ENCODE results near the gene MEF2C.

The MEF2C gene

DNA sequence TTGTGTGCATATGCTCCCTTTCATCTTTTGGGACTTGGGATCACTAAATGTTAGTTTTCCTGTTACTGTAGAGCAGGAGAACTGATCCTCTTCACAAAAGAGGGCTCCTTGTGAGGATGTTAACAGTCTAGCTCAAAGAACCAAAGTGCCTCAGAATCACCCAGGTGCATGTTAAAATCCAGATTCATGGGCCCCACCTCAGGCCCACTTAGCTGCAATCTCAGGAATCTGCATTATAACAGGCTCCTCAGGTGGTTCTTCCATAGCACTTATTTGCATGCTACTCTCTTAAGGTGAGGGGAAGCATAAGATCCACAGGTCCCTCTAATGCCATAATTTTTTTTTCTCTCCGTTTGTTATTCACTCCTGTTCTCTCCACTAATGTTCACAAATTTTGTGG, 14.8 kb upstream of the MEF2C start:
- H3K9me3 ChIP-seq (ENCODE audit: control insufficient read depth, insufficient read depth, low read length): no peaks in the 10 kb centered on the region
- H3K9ac ChIP-seq (ENCODE audit: low read depth, low read length): no peak overlapping the region; the same call in 1 of the 2 replicates
- H3K4me1 ChIP-seq (ENCODE audit: insufficient read depth, low read length): peaks cover 14% of the 10 kb centered on the region; the same call in 1 of the 2 replicates
- no peaks in the 10 kb centered on the region for H3K36me3 ChIP-seq (ENCODE audit: insufficient read depth, low read length)

DNA sequence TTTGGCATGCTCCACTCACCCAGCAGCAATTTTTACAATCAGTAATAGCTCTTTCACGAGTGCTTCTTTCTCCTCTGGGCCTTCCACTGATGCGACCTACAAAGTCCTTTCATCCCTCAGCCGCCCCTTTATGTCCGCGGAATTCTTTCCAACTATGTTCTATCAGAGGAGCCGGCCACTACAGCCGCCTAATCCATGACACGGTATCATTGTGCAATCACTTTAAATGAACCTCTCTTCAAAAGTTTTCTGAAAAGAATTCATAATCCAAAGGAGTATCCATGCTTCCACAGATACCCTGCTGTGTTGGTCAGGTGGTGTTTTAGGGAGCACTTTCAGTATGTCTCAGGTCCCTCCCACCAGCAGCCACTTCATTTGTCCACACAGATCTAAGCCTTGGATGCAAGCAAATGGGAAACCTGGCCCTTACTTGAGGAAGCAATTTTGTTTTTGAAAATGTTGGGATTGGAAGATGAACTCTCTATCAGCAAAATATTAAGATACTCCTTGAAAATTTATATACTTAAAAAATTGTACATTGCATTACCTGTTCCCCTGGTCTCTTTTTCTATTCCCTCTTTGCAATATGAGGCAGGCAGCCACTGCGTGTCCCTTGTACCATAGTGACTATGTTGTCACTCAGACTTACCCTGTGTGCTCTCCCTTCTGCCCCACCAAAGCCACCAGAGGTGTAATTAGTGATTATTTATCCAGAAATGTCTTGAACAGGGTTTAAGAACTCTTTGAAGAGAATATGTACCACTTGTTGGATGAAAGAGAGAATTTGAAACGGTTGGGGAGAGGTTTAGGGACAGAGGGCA, 12.9 kb upstream of the MEF2C start:
- Histone ChIP-seq H3K36me3 (ENCODE audit: insufficient read depth, low read length) (no peaks in the 10 kb centered on the region), H3K9ac (ENCODE audit: low read depth, low read length) (no peak overlapping the region), H3K9me3 (ENCODE audit: control insufficient read depth, insufficient read depth, low read length) (no peaks in the 10 kb centered on the region), H3K4me1 (ENCODE audit: insufficient read depth, low read length) (peaks cover 14% of the 10 kb centered on the region; the same call in 1 of the 2 replicates)

DNA sequence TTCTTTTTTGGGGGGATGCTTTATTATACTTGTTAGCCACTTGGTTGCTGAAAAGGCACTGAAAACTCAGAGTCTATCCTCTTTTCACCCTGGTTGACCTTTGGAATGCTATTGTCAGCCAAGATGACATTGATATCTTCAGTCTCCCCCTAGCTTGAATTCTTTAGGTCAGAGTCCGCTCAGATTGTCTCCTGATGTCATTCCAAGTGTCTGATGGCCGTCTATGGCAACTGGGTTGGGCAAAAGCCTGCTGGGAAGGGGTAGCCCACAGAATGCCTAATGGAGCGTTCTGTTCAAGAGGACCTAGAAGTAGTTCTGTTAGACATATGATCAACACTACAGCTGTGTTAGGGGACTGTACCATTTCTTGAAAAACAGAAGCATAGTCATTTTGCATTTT, 9.7 kb upstream of the MEF2C start:
- Histone ChIP-seq H3K36me3 (ENCODE audit: insufficient read depth, low read length) (no peaks in the 10 kb centered on the region), H3K9ac (ENCODE audit: low read depth, low read length) (no peak overlapping the region), H3K4me1 (ENCODE audit: insufficient read depth, low read length) (peaks cover 10% of the 10 kb centered on the region; the same call in 1 of the 2 replicates), H3K9me3 (ENCODE audit: control insufficient read depth, insufficient read depth, low read length) (no peaks in the 10 kb centered on the region)

DNA sequence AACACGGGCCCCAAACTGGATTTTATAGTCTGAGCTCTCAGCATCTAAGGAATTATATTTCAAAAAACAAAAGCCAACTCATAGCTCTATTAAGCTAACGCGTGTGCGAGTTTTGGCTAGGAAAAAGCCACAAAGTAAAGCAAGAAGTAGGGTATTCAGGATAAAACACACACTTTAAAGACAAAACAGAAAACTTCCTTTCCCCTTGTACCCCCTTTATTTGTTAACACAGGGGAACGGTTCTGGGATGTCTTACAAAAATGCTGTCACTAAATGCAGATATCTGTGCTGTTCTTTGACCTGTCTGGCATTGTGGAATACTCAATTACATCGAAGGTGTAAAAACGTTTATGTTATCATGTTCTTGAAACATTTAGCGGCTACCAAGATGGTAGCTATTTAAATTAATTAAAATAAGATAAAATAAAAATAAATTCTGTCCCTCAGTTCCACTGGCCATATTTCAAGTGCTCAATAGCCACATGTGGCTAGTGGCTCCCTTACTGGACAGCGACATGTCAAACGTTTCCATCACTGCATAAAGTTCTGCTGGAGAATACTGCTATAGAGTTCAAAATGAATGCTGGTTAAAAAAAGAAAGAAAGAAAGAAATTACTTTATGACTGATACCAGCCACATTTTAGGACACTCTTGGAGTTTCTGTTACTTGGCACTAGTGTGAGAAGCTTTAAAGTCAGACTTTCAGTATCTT, 7.2 kb upstream of the MEF2C start:
- no peaks in the 10 kb centered on the region for H3K4me1 ChIP-seq (ENCODE audit: insufficient read depth, low read length)
- H3K36me3 ChIP-seq (ENCODE audit: insufficient read depth, low read length): no peaks in the 10 kb centered on the region
- H3K9ac ChIP-seq (ENCODE audit: low read depth, low read length): peak overlapping the region; percentile 94
- no peaks in the 10 kb centered on the region for H3K9me3 ChIP-seq (ENCODE audit: control insufficient read depth, insufficient read depth, low read length)

DNA sequence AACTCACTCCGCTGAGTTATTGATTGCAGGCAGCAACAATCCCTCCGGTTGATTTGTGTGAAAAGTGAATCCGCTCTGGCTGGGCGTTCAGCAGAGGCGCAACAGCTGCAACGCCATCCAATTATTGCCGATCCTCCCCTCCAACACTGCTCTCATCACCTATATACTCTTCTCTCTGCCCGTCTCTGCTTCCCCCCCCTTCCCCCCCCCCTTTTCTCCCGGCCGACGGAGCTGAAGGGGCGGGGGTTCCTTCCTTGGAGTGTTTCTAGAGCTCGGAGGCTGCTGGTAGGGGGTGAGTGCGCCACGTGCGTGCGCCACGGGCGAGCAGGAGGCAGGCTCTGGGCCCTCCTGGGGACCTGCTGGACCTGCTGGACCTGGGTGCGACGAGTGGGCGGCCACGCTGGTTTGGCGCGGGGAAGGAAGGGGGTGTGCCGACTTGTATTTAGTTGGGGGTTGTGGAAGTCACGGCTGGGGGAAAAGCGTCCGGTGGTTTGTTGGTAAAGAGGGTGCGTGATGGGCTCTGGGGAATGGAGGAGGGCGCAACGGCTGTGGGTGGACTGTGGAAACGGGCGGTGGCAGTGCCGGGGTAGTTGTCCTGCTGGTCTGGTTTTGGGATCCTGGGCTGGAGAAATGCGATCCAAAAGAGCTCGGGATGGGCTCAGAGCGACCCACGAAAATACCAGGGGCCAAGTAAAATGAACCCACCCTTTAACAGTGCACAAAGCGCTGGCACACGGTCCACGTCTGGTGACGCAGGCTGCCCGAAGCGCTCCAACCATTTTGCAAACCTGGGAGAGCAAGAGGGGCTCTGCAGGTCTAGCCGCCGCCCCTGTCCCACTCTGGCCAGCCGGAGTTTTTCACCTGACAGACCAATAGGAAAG, 6.4 kb upstream of the MEF2C start:
- no peaks in the 10 kb centered on the region for H3K4me1 ChIP-seq (ENCODE audit: insufficient read depth, low read length)
- peak overlapping the region; percentile 94 for H3K9ac ChIP-seq (ENCODE audit: low read depth, low read length)
- no peaks in the 10 kb centered on the region for H3K9me3 ChIP-seq (ENCODE audit: control insufficient read depth, insufficient read depth, low read length)

DNA sequence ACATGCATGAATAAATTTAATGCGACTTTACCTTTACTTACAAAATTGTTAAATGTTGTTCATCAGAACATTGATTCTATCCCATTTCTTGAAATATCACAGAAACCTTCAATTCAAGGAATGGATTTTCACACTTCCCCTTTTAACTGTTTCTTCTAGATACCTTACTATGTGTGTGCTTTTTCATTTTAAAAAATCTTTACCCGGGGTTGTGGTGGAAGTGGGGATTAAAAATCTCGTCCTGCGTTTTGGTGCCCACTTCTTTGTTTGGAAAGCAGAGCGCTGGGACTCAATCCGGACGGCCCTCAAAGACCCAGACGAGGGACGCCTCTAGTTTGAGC, 5.8 kb upstream of the MEF2C start:
- Histone ChIP-seq H3K36me3 (ENCODE audit: insufficient read depth, low read length) (no peaks in the 10 kb centered on the region), H3K9me3 (ENCODE audit: control insufficient read depth, insufficient read depth, low read length) (no peaks in the 10 kb centered on the region), H3K4me1 (ENCODE audit: insufficient read depth, low read length) (no peaks in the 10 kb centered on the region), H3K9ac (ENCODE audit: low read depth, low read length) (peak overlapping the region; percentile 94)

More for the DNA sequence above, 6.4 kb upstream of the MEF2C start:
- no peaks in the 10 kb centered on the region for H3K36me3 ChIP-seq (ENCODE audit: insufficient read depth, low read length)

DNA sequence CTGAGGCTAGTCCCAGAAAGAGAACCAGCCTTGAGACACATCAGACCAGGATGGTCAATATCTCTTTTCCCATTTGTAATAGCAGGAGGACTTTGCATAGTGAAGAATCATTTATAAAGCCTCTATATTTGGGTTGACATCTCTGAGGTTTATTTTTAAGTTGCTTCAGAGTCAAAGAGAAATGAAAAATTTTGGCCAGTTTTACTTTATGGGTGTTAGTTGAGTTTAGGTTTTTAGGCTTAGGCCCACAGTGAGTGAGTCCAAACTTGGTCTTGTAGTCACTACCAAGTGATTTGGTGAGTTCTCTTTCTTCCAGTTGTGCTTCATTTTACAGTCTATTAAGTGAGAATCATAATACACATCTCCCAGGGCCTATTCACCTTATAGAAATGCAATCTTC, 5.3 kb upstream of the MEF2C start:
- H3K9ac ChIP-seq (ENCODE audit: low read depth, low read length): no peak overlapping the region
- no peaks in the 10 kb centered on the region for H3K4me1 ChIP-seq (ENCODE audit: insufficient read depth, low read length)
- no peaks in the 10 kb centered on the region for H3K9me3 ChIP-seq (ENCODE audit: control insufficient read depth, insufficient read depth, low read length)
- no peaks in the 10 kb centered on the region for H3K36me3 ChIP-seq (ENCODE audit: insufficient read depth, low read length)

DNA sequence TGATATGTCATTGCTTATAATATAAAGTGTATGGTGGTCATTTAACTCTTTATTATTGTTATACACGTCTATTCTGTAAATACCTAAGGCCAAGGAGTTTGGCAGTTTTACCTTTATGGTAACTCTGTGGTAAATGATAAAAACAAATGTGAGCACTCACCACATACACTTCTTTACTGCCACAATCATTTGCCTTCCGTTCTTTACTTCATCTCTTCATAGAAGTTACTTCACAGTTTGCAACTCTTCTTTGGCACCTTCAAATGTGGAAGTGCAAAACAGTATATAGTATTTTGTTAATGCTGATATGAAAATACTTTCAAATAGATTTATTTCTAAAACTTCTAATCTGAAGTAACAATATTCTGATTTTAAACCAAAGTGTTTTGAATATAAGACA, 4.4 kb upstream of the MEF2C start:
- Histone ChIP-seq H3K9me3 (ENCODE audit: control insufficient read depth, insufficient read depth, low read length) (no peaks in the 10 kb centered on the region), H3K4me1 (ENCODE audit: insufficient read depth, low read length) (no peaks in the 10 kb centered on the region), H3K9ac (ENCODE audit: low read depth, low read length) (no peak overlapping the region), H3K36me3 (ENCODE audit: insufficient read depth, low read length) (no peaks in the 10 kb centered on the region)

DNA sequence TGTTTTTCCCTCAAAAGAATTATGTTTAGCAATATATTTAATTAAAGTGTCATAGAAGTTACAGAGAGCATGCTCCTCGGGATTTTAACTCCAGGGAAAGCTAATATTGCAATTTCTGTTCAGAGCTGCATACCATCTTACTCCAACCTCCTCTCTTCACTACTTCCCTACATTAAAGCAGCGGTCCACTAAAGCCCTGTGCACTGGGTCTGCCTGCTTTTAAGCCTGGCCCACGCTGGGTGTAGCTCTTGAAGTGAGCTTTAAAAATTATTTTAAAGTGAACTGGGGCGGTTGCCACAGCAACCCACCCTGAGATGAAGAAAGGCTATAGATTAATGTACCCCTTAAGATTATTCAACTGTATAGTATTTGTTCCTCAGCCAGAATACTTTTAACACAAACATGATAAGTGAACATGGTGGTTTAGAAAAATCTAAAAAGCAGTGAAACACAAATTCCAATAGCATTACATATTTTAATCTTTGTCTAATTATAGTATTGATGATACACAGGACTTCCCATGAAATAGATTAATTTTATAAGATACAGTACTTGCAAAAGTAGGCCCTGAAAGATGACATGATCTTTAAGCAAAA, 3.9 kb upstream of the MEF2C start:
- Histone ChIP-seq H3K9me3 (ENCODE audit: control insufficient read depth, insufficient read depth, low read length) (no peaks in the 10 kb centered on the region), H3K9ac (ENCODE audit: low read depth, low read length) (no peak overlapping the region), H3K36me3 (ENCODE audit: insufficient read depth, low read length) (no peaks in the 10 kb centered on the region), H3K4me1 (ENCODE audit: insufficient read depth, low read length) (no peaks in the 10 kb centered on the region)

DNA sequence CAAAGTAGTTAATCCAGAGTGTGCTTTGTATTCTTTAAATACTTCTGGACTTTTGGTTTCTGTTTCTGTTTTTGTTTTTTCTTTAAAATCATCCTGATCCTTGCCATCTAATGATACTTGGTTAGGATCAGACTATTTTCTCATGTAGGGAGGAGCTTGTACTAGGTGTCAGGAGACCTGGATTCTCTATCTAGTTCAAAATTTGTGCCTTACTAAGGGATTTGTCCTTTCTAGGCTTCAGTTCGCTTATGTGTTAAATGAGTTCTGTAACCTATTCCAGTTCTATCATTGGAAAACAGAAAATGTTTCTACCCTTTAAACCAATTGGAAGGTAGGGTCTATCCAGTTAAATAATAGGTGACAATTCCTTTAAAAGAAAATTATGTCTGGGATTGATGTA, 3.3 kb upstream of the MEF2C start:
- Histone ChIP-seq H3K9me3 (ENCODE audit: control insufficient read depth, insufficient read depth, low read length) (no peaks in the 10 kb centered on the region), H3K36me3 (ENCODE audit: insufficient read depth, low read length) (no peaks in the 10 kb centered on the region), H3K9ac (ENCODE audit: low read depth, low read length) (no peak overlapping the region), H3K4me1 (ENCODE audit: insufficient read depth, low read length) (no peaks in the 10 kb centered on the region)

DNA sequence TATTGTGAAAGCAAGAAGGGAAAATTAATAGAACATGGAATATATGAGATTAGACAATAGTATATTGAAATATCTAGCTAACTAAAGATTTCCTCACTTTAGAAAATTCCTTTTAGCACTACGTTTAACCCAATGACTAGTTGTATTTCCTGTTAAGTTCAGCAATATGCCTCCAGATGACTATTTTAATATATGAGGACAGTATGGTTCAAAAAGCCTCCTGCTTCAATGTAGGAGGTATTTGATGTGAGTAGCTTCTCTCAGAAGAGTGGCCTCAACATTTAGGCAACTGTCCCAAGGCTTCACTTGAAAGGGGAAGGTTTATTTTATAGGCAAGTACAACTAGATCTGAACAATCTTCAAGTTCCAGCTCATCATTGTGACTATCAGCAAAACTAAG, 2.0 kb upstream of the MEF2C start:
- Histone ChIP-seq H3K4me1 (ENCODE audit: insufficient read depth, low read length) (no peaks in the 10 kb centered on the region), H3K9me3 (ENCODE audit: control insufficient read depth, insufficient read depth, low read length) (no peaks in the 10 kb centered on the region), H3K9ac (ENCODE audit: low read depth, low read length) (no peak overlapping the region), H3K36me3 (ENCODE audit: insufficient read depth, low read length) (no peaks in the 10 kb centered on the region)

DNA sequence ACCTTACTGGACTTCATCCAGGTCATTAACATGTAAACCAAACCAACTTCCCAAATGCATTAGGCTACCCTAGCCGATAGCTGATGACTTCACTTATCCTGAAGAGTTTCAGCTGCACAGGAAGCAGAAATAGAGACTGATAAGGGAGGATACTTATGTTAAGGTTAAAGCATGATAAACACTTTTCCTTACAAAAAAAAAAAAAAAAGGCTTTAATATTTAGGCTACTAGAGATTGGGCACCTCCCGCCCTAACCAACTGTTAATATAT, 1.6 kb upstream of the MEF2C start:
- Histone ChIP-seq H3K4me1 (ENCODE audit: insufficient read depth, low read length) (no peaks in the 10 kb centered on the region), H3K36me3 (ENCODE audit: insufficient read depth, low read length) (no peaks in the 10 kb centered on the region), H3K9me3 (ENCODE audit: control insufficient read depth, insufficient read depth, low read length) (no peaks in the 10 kb centered on the region), H3K9ac (ENCODE audit: low read depth, low read length) (peak overlapping the region; percentile 63; the same call in 1 of the 2 replicates)

DNA sequence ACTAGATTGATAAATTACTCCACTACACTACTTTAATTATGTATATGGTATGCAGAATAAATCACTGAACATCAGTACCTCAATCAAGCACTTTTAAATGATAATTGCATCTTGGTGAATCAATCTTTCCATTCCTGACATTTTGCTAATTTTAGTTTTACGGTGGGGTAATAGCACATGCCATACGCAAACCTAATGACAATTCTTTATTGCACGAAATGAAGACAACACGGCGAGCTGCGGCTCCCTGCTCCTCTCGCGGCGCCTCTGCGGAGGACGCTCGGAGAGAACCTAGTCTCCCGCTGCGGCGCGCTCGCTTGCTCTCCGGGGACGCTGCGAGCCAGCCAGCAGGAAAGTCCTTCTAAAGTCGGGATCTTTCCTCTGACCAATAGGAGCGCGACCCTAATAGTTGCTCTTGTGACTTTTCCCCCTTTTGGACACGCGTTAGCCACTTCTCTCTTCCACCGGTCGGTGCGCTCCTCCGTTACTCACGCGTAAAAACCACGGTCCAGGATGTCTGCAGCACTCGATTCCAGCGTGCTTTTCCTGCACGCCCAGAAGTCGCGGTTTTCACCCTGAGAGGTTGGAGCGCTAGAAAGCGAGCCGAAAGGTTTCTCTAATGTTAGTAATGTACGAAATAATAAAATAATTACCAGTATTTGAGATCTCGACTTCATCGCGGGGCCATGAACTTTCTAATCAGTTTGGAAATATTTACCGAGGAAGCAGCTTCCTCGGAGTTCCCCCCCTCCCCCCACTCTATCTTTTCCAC, 1.0 kb upstream of the MEF2C start:
- Histone ChIP-seq H3K4me1 (ENCODE audit: insufficient read depth, low read length) (no peaks in the 10 kb centered on the region), H3K9ac (ENCODE audit: low read depth, low read length) (peak overlapping the region; percentile 63; the same call in 1 of the 2 replicates), H3K9me3 (ENCODE audit: control insufficient read depth, insufficient read depth, low read length) (no peaks in the 10 kb centered on the region), H3K36me3 (ENCODE audit: insufficient read depth, low read length) (no peaks in the 10 kb centered on the region)
